Bronchial smooth muscle cell (primary cell): Measurements from ENCODE around the gene AHCY. TPM values are rescaled to one million over a fixed set of nuclear protein-coding genes. Genes with fewer than 3 reads are reported as not detected.

ENCODE experiments used
- total RNA-seq: library from RNA; depleted of rRNA; stranded (reverse); fragments of >200 nt; gene quantifications from 2 replicates; pipeline ENCODE4 v1.2.1, GENCODE V29; 2014

Gene AHCY
- total RNA-seq = 80.7 and 97.1 TPM in 2 replicates

DNA sequence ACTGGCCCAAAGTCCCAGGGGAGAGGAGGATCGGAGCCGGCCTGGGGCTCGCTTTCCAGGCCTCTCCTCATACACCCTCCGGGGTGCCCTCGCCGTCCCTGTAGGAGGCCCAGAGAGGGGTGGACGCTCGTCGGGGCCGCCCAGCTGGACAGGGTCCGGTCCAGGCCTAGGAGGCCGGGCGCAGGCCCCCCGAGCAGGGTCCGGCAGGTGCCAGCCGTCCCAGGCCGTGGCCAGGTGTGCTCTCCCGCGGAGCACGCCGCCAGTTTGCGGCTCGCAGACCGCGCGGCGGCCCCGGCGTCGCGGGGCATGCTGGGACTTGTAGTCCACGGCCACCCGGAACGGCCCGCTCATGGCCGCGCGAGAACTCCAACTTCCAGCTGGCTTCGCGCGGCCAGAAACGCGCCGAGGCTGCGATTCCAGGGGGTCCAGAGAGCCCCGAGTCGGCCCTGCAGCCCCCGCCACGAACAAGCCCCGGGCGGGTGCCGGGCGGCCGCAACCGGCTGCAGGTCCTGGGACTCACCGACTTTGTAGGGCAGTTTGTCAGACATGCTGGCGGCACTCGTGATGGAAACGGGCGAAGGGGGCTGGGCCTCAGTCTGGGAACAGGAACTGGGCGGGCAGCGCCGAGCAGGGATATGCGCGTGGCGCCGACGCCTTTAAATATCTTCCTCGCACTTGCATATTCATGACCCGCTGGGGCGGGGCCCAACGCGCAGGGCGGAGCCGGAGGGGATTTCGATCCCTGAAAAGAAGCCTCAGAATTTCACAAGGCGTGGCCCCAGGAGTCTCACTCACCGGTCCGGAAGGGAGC is at the start of gene AHCY:
TSS of gene AHCY (minus strand) at position 633 of the 811 bp plus-strand sequence. CDS start at position 548, 85 bp downstream.

GRCh38 chr20:34240693-34241615 is 62.2 kb downstream of the AHCY start, which contains the start of gene ASIP:
Gene ASIP, plus strand, starts transcription at chr20:34241423. Its CDS starts 18,952 bp downstream, at chr20:34260375.

Other genes starting within 250 kb of the AHCY start
- 74.8 and 76.6 TPM in 2 replicates for gene EIF2S2, start 191.1 kb downstream of the AHCY start, total RNA-seq
- not detected in 2 replicates for gene ASIP, start 61.9 kb downstream of the AHCY start, total RNA-seq
- 58.3 and 69.5 TPM in 2 replicates for gene ITCH, start 59.9 kb upstream of the AHCY start, total RNA-seq
- gene DYNLRB1, start 213.1 kb upstream of the AHCY start, total RNA-seq = 53.6 and 57.4 TPM in 2 replicates